K562 (cell line): ENCODE data around the gene GEMIN7. TPM values are rescaled to one million over a fixed set of nuclear protein-coding genes. Genes with fewer than 3 reads are reported as not detected.
A peak's percentile ranks its signal among the peaks of the same experiment; 100 is the strongest.

Experiments
- STAT5A ChIP-seq: IDR thresholded peaks from 2 replicates; pipeline ENCODE4 v1.6.1; 2012; ENCODE audit warnings: low read length, inconsistent platforms, borderline replicate concordance
- XRCC3 ChIP-seq: fragments of 450-650 bp; IDR thresholded peaks from 2 replicates; pipeline ENCODE4 v1.6.1; 2017; ENCODE audit warnings: mild to moderate bottlenecking, moderate library complexity
- polyA plus RNA-seq, 8 experiments: library from polyadenylated mRNA; depleted of rRNA in 4 of 8; stranded (reverse) in 5 of 8; unstranded in 3 of 8; fragments of >200 nt; fragmentation: Nextera tagmentation in 2 of 8; fragmentation: Illumina TruSeq in 1 of 8; extraction: Ambion mirVana in 2 of 8; extraction: Trizol in 1 of 8; gene quantifications; 2 replicates each; pipeline versions ENCODE4 v1.2.1 to v1.2.3, GENCODE V29; 2011 to 2014; ENCODE audit warnings: inconsistent platforms in 1 of 8, missing spikeins in 1 of 8
- total RNA-seq, 7 experiments: library from RNA; depleted of rRNA in 6 of 7; stranded (reverse); fragments of >200 nt in 6 of 7; fragmentation: Illumina TruSeq in 2 of 7; extraction: Trizol in 2 of 7; gene quantifications; 2 replicates each; pipeline versions ENCODE4 v1.2.1 to v1.2.3, GENCODE V29; 2011 to 2021; ENCODE audit warnings: low replicate concordance in 1 of 7
- TF ChIP-seq, protein P1 (sequence below): fragments of 200-800 bp; sonication (Bioruptor generic); IDR thresholded peaks from 2 replicates; pipeline ENCODE4 v1.6.1; 2016; ENCODE audit warnings: missing genetic modification characterization, missing compliant biosample characterization

GEMIN7 gene
- total and polyA plus RNA-seq, 9 of the 15 experiments (the other 6 are each of a cell fraction or from before 2014, with no cell fraction given), result 23.1 to 124 (median 54.9) TPM

DNA sequence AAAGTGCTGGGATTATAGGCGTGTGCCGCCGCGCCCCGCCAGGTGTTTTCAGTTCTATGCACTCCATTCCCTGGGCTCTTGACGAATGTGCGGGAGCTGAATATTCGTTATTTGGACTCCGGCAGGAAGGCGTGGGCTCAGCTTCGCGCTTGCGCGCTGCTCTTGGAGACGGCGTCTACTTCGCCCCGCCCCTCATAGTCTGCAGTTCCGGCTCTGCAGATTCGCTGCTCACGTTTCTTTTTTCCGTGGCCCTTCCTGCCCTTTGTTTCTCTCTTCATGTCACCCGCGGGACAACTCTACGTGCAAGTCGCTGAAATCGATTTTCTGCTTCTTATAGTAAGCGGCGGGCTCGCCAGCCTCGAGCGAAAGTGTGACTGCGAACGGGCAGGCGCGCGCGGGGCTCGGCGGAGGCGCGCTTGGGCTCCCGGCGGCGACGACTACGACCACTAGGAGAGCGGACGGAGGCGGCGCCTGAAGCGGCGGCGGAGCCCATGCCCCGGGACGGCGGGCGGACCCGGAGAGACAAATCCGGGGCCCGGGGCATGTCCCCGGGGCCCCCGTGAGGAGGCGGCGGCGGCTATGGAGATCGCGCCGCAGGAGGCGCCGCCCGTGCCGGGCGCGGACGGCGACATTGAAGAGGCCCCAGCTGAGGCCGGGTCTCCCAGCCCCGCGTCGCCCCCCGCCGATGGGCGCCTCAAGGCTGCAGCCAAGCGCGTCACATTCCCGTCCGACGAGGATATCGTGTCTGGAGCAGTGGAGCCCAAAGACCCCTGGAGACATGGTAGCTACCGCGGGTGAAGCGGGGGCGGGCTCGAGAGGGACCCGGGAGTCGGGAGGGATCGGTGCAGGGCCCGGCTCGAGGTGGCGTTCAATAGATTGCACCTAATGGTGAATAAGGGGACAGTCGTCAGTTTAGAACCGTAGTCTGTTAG lies 14.0 kb downstream of the GEMIN7 start, which contains the start of gene PPP1R37 (continued):
- TF ChIP-seq, protein P1, sequence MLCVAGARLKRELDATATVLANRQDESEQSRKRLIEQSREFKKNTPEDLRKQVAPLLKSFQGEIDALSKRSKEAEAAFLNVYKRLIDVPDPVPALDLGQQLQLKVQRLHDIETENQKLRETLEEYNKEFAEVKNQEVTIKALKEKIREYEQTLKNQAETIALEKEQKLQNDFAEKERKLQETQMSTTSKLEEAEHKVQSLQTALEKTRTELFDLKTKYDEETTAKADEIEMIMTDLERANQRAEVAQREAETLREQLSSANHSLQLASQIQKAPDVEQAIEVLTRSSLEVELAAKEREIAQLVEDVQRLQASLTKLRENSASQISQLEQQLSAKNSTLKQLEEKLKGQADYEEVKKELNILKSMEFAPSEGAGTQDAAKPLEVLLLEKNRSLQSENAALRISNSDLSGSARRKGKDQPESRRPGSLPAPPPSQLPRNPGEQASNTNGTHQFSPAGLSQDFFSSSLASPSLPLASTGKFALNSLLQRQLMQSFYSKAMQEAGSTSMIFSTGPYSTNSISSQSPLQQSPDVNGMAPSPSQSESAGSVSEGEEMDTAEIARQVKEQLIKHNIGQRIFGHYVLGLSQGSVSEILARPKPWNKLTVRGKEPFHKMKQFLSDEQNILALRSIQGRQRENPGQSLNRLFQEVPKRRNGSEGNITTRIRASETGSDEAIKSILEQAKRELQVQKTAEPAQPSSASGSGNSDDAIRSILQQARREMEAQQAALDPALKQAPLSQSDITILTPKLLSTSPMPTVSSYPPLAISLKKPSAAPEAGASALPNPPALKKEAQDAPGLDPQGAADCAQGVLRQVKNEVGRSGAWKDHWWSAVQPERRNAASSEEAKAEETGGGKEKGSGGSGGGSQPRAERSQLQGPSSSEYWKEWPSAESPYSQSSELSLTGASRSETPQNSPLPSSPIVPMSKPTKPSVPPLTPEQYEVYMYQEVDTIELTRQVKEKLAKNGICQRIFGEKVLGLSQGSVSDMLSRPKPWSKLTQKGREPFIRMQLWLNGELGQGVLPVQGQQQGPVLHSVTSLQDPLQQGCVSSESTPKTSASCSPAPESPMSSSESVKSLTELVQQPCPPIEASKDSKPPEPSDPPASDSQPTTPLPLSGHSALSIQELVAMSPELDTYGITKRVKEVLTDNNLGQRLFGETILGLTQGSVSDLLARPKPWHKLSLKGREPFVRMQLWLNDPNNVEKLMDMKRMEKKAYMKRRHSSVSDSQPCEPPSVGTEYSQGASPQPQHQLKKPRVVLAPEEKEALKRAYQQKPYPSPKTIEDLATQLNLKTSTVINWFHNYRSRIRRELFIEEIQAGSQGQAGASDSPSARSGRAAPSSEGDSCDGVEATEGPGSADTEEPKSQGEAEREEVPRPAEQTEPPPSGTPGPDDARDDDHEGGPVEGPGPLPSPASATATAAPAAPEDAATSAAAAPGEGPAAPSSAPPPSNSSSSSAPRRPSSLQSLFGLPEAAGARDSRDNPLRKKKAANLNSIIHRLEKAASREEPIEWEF (CRISPR knock-in tag), result no peak
- no peak for TF ChIP-seq XRCC3
- TF ChIP-seq STAT5A, result 0 out of 2 replicates have a peak, but pooled peaks have one; percentile 17
